H9 (cell line): Measurements from ENCODE around the gene PARP8. TPM values are rescaled to one million over a fixed set of nuclear protein-coding genes. Genes with fewer than 3 reads are reported as not detected.

Source experiments
- DNase-seq: peaks from one replicate; pipeline ENCODE4 v3.0.0-alpha.2; 2017
- H2AFZ ChIP-seq: one replicate; pipeline ENCODE4 v1.6.1; 2013; ENCODE audit warnings: mild to moderate bottlenecking, low read length, control low read depth, moderate library complexity
- H2AK5ac ChIP-seq: 2 replicates; pipeline ENCODE4 v1.6.1; 2013; ENCODE audit warnings: low read length, control low read depth, mixed read lengths; ENCODE audit not compliant: insufficient read length
- H2BK120ac ChIP-seq: one replicate; pipeline ENCODE4 v1.6.1; 2013; ENCODE audit warnings: low read depth, mild to moderate bottlenecking, low read length, control low read depth, inconsistent platforms; ENCODE audit not compliant: poor library complexity, severe bottlenecking
- H2BK12ac ChIP-seq: 2 replicates; pipeline ENCODE4 v1.6.1; 2013; ENCODE audit warnings: low read length, control low read depth, mixed read lengths, low read depth; ENCODE audit not compliant: insufficient read length
- H2BK15ac ChIP-seq: 2 replicates; pipeline ENCODE4 v1.6.1; 2013; ENCODE audit warnings: low read depth, low read length, control low read depth
- H2BK20ac ChIP-seq: one replicate; pipeline ENCODE4 v1.6.1; 2013; ENCODE audit warnings: low read depth, mild to moderate bottlenecking, low read length, control low read depth, inconsistent platforms; ENCODE audit not compliant: poor library complexity, severe bottlenecking
- H2BK5ac ChIP-seq: 2 replicates; pipeline ENCODE4 v1.6.1; 2013; ENCODE audit warnings: low read length, control low read depth, mixed read lengths; ENCODE audit not compliant: insufficient read length
- H3K14ac ChIP-seq: 2 replicates; pipeline ENCODE4 v1.6.1; 2013; ENCODE audit warnings: low read length, control low read depth; ENCODE audit not compliant: insufficient read depth
- H3K18ac ChIP-seq: 2 replicates; pipeline ENCODE4 v1.6.1; 2013; ENCODE audit warnings: low read depth, mild to moderate bottlenecking, mixed read lengths, low read length, control low read depth; ENCODE audit not compliant: insufficient read length
- H3K23ac ChIP-seq: 2 replicates; pipeline ENCODE4 v1.6.1; 2013; ENCODE audit warnings: low read length, control low read depth, mixed read lengths, low read depth; ENCODE audit not compliant: insufficient read length
- H3K23me2 ChIP-seq: 2 replicates; pipeline ENCODE4 v1.6.1; 2013; ENCODE audit warnings: low read depth, mild to moderate bottlenecking, mixed read lengths, low read length, control low read depth; ENCODE audit not compliant: insufficient read length, poor library complexity, severe bottlenecking
- H3K27ac ChIP-seq: 2 replicates; pipeline ENCODE4 v1.5.1; 2013; ENCODE audit warnings: low read length, control low read depth, mixed read lengths, low read depth; ENCODE audit not compliant: insufficient read length
- H3K27me3 ChIP-seq: 2 replicates; pipeline ENCODE4 v1.6.1; 2013; ENCODE audit warnings: low read length, control low read depth, inconsistent platforms; ENCODE audit not compliant: insufficient read depth
- H3K4ac ChIP-seq: 2 replicates; pipeline ENCODE4 v1.6.1; 2013; ENCODE audit warnings: low read depth, mild to moderate bottlenecking, control low read depth, inconsistent platforms, low read length, moderate library complexity
- H3K4me1 ChIP-seq: 2 replicates; pipeline ENCODE4 v1.6.1; 2013; ENCODE audit warnings: low read length, control low read depth, inconsistent platforms; ENCODE audit not compliant: insufficient read depth
- H3K4me2 ChIP-seq: 2 replicates; pipeline ENCODE4 v1.6.1; 2013; ENCODE audit warnings: low read length, control low read depth, mixed read lengths; ENCODE audit not compliant: insufficient read length, insufficient read depth
- H3K56ac ChIP-seq: 2 replicates; pipeline ENCODE4 v1.6.1; 2013; ENCODE audit warnings: low read depth, mild to moderate bottlenecking, mixed read lengths, low read length, control low read depth; ENCODE audit not compliant: insufficient read length
- H3K79me1 ChIP-seq: 2 replicates; pipeline ENCODE4 v1.6.1; 2013; ENCODE audit warnings: low read depth, mild to moderate bottlenecking, moderate library complexity, low read length, control low read depth, inconsistent platforms; ENCODE audit not compliant: insufficient read depth, poor library complexity, severe bottlenecking
- H3K79me2 ChIP-seq: 2 replicates; pipeline ENCODE4 v1.6.1; 2013; ENCODE audit warnings: low read length, control low read depth, inconsistent platforms; ENCODE audit not compliant: insufficient read depth
- H3K9ac ChIP-seq: 2 replicates; pipeline ENCODE4 v1.6.1; 2013; ENCODE audit warnings: low read length, control low read depth, mixed read lengths; ENCODE audit not compliant: insufficient read length; ENCODE audit errors: extremely low read depth
- H3K9me3 ChIP-seq: one replicate; pipeline ENCODE4 v1.6.1; 2013; ENCODE audit warnings: low read depth, low read length, inconsistent platforms; ENCODE audit not compliant: control insufficient read depth
- H3T11ph ChIP-seq: one replicate; pipeline ENCODE4 v1.6.1; 2013; ENCODE audit warnings: mild to moderate bottlenecking, low read length, control low read depth, inconsistent platforms
- H4K20me1 ChIP-seq: one replicate; pipeline ENCODE4 v1.6.1; 2013; ENCODE audit not compliant: control insufficient read depth, insufficient read length, insufficient read depth
- H4K5ac ChIP-seq: 2 replicates; pipeline ENCODE4 v1.6.1; 2013; ENCODE audit warnings: low read depth, mild to moderate bottlenecking, mixed read lengths, low read length, control low read depth; ENCODE audit not compliant: insufficient read length
- H4K8ac ChIP-seq: replicated peaks from 2 replicates; pipeline ENCODE4 v1.6.1; 2013; ENCODE audit warnings: low read length, control low read depth, mixed read lengths, low read depth; ENCODE audit not compliant: insufficient read length
- H4K91ac ChIP-seq: 2 replicates; pipeline ENCODE4 v1.6.1; 2013; ENCODE audit warnings: low read depth, mild to moderate bottlenecking, moderate library complexity, mixed read lengths, low read length, control low read depth; ENCODE audit not compliant: insufficient read length
- H3K27ac Mint-ChIP-seq, 3 experiments: 2 replicates in 2 of 3; 3 replicates in 1 of 3; pipeline ENCODE4 v1.8.0; 2020 to 2021; ENCODE audit warnings: mixed read lengths in 3 of 3, mild to moderate bottlenecking in 1 of 3, moderate library complexity in 1 of 3
- H3K27me3 Mint-ChIP-seq: 2 replicates; pipeline ENCODE4 v1.8.0; 2021; ENCODE audit warnings: low read depth, mild to moderate bottlenecking, moderate library complexity, mixed read lengths
- H3K36me3 Mint-ChIP-seq, 3 experiments: 2 replicates in 2 of 3; 3 replicates in 1 of 3; pipeline ENCODE4 v1.8.0; 2020 to 2021; ENCODE audit warnings: low read depth in 3 of 3, mixed read lengths in 3 of 3; ENCODE audit not compliant: insufficient read depth in 1 of 3
- H3K4me1 Mint-ChIP-seq, 2 experiments: 2 replicates each; pipeline ENCODE4 v1.8.0; 2020; ENCODE audit warnings: mixed read lengths in 2 of 2
- H3K4me3 Mint-ChIP-seq, 2 experiments: 2 replicates in 1 of 2; 3 replicates in 1 of 2; pipeline ENCODE4 v1.8.0; 2020 to 2021; ENCODE audit warnings: mild to moderate bottlenecking in 2 of 2, mixed read lengths in 2 of 2, moderate library complexity in 1 of 2
- H3K9me3 Mint-ChIP-seq, 2 experiments: 2 replicates in 1 of 2; 3 replicates in 1 of 2; pipeline ENCODE4 v1.8.0; 2020; ENCODE audit warnings: mild to moderate bottlenecking in 2 of 2, mixed read lengths in 2 of 2, moderate library complexity in 1 of 2
- CTCF ChIP-seq: fragments of 200-600 bp; sonication (generic); conservative IDR thresholded peaks from 3 replicates; pipeline ENCODE4 v1.8.0; 2021; ENCODE audit warnings: antibody characterized with exemption, mild to moderate bottlenecking
- WGBS: extraction: QIAGEN DNeasy Blood & Tissue Kit; methylation state at CpG from one replicate; pipeline ENCODE4 v1.1.7; 2013; ENCODE audit warnings: missing lambda C conversion rate, low lambda C conversion rate, mixed read lengths; ENCODE audit not compliant: insufficient read length; ENCODE audit errors: extremely low coverage; 5-methylcytosine and 5-hydroxymethylcytosine counted together
- total RNA-seq: library from RNA; stranded (reverse); gene quantifications from 2 replicates; pipeline ENCODE4 v1.2.1, GENCODE V29; 2021

The PARP8 gene
- total RNA-seq, 1 experiment from 2014 or later: 34.0 TPM

GRCh38 chr5:50646591-50646990 is 19.8 kb upstream of the PARP8 start:
- Histone ChIP-seq H3K79me1 (no peaks in the 10 kb centered on the region), H4K5ac (no peak overlapping the region), H2BK12ac (no peak overlapping the region), H3K18ac (no peak overlapping the region), H3K9ac (no peak overlapping the region), H3K27ac (no peak overlapping the region), H3T11ph (no peak overlapping the region), H2BK5ac (no peak overlapping the region), H3K9me3 (no peaks in the 10 kb centered on the region), H3K23ac (no peak overlapping the region), H3K4me1 (no peaks in the 10 kb centered on the region), H3K4me2 (no peak overlapping the region), H2AK5ac (no peak overlapping the region), H3K79me2 (no peaks in the 10 kb centered on the region), H2AFZ (no peak overlapping the region), H4K20me1 (no peaks in the 10 kb centered on the region), H2BK120ac (no peak overlapping the region), H4K8ac (no peak overlapping the region), H2BK15ac (no peak overlapping the region), H3K56ac (no peak overlapping the region), H3K23me2 (no peaks in the 10 kb centered on the region), H4K91ac (no peak overlapping the region), H3K14ac (no peak overlapping the region), H3K27me3 (no peaks in the 10 kb centered on the region), H3K4ac (no peak overlapping the region), H2BK20ac (no peak overlapping the region)
- TF ChIP-seq CTCF: no peak
- Mint-ChIP-seq H3K27ac (no peak overlapping the region), H3K27me3 (no peaks in the 10 kb centered on the region; the same call in 1 of the 2 replicates), H3K36me3 (no peaks in the 10 kb centered on the region), H3K4me1 (peaks cover 3 to 7% of the 10 kb centered on the region in 2 experiments; a peak in 2 of 4 replicates), H3K4me3 (no peak overlapping the region), H3K9me3 (no peaks in the 10 kb centered on the region)
- WGBS: no CpG with 5 or more reads among the region's 3 CpGs
- no peak for DNase-seq
